ENCODE measurements around the gene ICOSLG. TPM values are rescaled to one million over a fixed set of nuclear protein-coding genes. Genes with fewer than 3 reads are reported as not detected.
"Not testable (repeated sequence)": the region's sequence is repeated elsewhere in the genome, so short reads cannot be mapped to it uniquely, and the experiment has no call there.

Gene ICOSLG
- total and polyA plus RNA-seq, 2 of the 4 experiments (the other 2 are of a cell fraction) = under 0.01 to 0.09 TPM

- CTCF ChIA-PET; H3K4me1 ChIP-seq (ENCODE audit: control insufficient read depth, insufficient read depth, low read length); H2AK9ac ChIP-seq (replicated peaks; ENCODE audit: low read depth, low read length, poor library complexity); DNase-seq; POLR2A ChIA-PET (ENCODE audit: unreplicated experiment); H4K91ac ChIP-seq (ENCODE audit: insufficient read depth, low read depth, low read length); intact Hi-C loops (cut with micrococcal nuclease); H2BK5ac ChIP-seq (ENCODE audit: low read depth, low read length, poor library complexity, severe bottlenecking); H3K4me3 ChIP-seq (ENCODE audit: insufficient read depth, low read depth, low read length); H3K79me1 ChIP-seq (ENCODE audit: low read depth in 1 of 2, low read length in 2 of 2); H2AK5ac ChIP-seq (ENCODE audit: low read depth, low read length); H3K36me3 ChIP-seq (ENCODE audit: control insufficient read depth, insufficient read depth, low read length); H3K14ac ChIP-seq (replicated peaks; ENCODE audit: low read depth, low read length); H3K27me3 ChIP-seq (ENCODE audit: control insufficient read depth, insufficient read depth, low read length); H2BK20ac ChIP-seq (ENCODE audit: low read depth, low read length); H3K56ac ChIP-seq (ENCODE audit: extremely low read depth, insufficient read depth, low read length); H3K9me3 ChIP-seq (ENCODE audit: control insufficient read depth, insufficient read depth, low read length); ATAC-seq (ENCODE audit: low read depth); H3K23ac ChIP-seq (ENCODE audit: low read depth, low read length); BruUV-seq (replicated peaks); H3K9ac ChIP-seq (ENCODE audit: low read depth, low read length); H3K4ac ChIP-seq (ENCODE audit: low read depth, low read length); H3K4me2 ChIP-seq (ENCODE audit: low read depth, low read length); H2AFZ ChIP-seq (replicated peaks; ENCODE audit: low read length, poor library complexity); H4K8ac ChIP-seq (ENCODE audit: low read depth in 2 of 2, low read length in 2 of 2); H4K5ac ChIP-seq (ENCODE audit: low read depth, low read length); H2BK15ac ChIP-seq (ENCODE audit: low read depth, low read length); H3K9me1 ChIP-seq (ENCODE audit: insufficient read depth, low read length); H3K18ac ChIP-seq (ENCODE audit: low read depth, low read length); H2BK120ac ChIP-seq (ENCODE audit: low read depth, low read length); in situ Hi-C loops (cut with MboI; ENCODE audit: low sequenced_read_pairs); H4K20me1 ChIP-seq (ENCODE audit: insufficient read depth, low read length); dilution Hi-C loops (cut with HindIII; ENCODE audit: low sequenced_read_pairs, unreplicated experiment); H3K27ac ChIP-seq (ENCODE audit: insufficient read depth, low read length): not testable (repeated sequence)
- no CpG with 5 or more reads among the region's 2 CpGs for WGBS, 2 experiments (ENCODE audit: extremely low coverage in 2 of 2, insufficient read length in 1 of 2)
Observed at GRCh38 chr21:44211978-44212377, 28.8 kb downstream of the ICOSLG start.

- dilution Hi-C loops (cut with HindIII; ENCODE audit: low sequenced_read_pairs, unreplicated experiment); H3K23ac ChIP-seq (ENCODE audit: low read depth, low read length); H2AK9ac ChIP-seq (replicated peaks; ENCODE audit: low read depth, low read length, poor library complexity); H3K9me3 ChIP-seq (ENCODE audit: control insufficient read depth, insufficient read depth, low read length); H2BK20ac ChIP-seq (ENCODE audit: low read depth, low read length); H3K79me1 ChIP-seq (ENCODE audit: low read depth in 1 of 2, low read length in 2 of 2); H2BK5ac ChIP-seq (ENCODE audit: low read depth, low read length, poor library complexity, severe bottlenecking); H3K9me1 ChIP-seq (ENCODE audit: insufficient read depth, low read length); H2BK15ac ChIP-seq (ENCODE audit: low read depth, low read length); H3K4ac ChIP-seq (ENCODE audit: low read depth, low read length); H3K56ac ChIP-seq (ENCODE audit: extremely low read depth, insufficient read depth, low read length); BruUV-seq (replicated peaks); H2AFZ ChIP-seq (replicated peaks; ENCODE audit: low read length, poor library complexity); H4K5ac ChIP-seq (ENCODE audit: low read depth, low read length); H3K9ac ChIP-seq (ENCODE audit: low read depth, low read length); H3K4me3 ChIP-seq (ENCODE audit: insufficient read depth, low read depth, low read length); intact Hi-C loops (cut with micrococcal nuclease); H3K4me2 ChIP-seq (ENCODE audit: low read depth, low read length); H2AK5ac ChIP-seq (ENCODE audit: low read depth, low read length); H4K20me1 ChIP-seq (ENCODE audit: insufficient read depth, low read length); POLR2A ChIA-PET (ENCODE audit: unreplicated experiment); H3K27me3 ChIP-seq (ENCODE audit: control insufficient read depth, insufficient read depth, low read length); H2BK120ac ChIP-seq (ENCODE audit: low read depth, low read length); H4K8ac ChIP-seq (ENCODE audit: low read depth in 2 of 2, low read length in 2 of 2); H3K4me1 ChIP-seq (ENCODE audit: control insufficient read depth, insufficient read depth, low read length); CTCF ChIA-PET; DNase-seq; ATAC-seq (ENCODE audit: low read depth); H4K91ac ChIP-seq (ENCODE audit: insufficient read depth, low read depth, low read length); H3K36me3 ChIP-seq (ENCODE audit: control insufficient read depth, insufficient read depth, low read length); in situ Hi-C loops (cut with MboI; ENCODE audit: low sequenced_read_pairs); H3K14ac ChIP-seq (replicated peaks; ENCODE audit: low read depth, low read length); H3K27ac ChIP-seq (ENCODE audit: insufficient read depth, low read length); H3K18ac ChIP-seq (ENCODE audit: low read depth, low read length): not testable (repeated sequence)
- no CpG with 5 or more reads among the region's 3 CpGs for WGBS, 2 experiments (ENCODE audit: extremely low coverage in 2 of 2, insufficient read length in 1 of 2)
Observed at GRCh38 chr21:44211574-44211973, 29.2 kb downstream of the ICOSLG start.

All from IMR-90 (cell line).